Measurements from ENCODE around the gene TOGARAM2. TPM values are rescaled to one million over a fixed set of nuclear protein-coding genes. Genes with fewer than 3 reads are reported as not detected.
A peak's percentile ranks its signal among the peaks of the same experiment; 100 is the strongest.

The TOGARAM2 gene
- total and polyA plus RNA-seq, 2 experiments from 2014 or later: 0.03 TPM; not detected in 1

DNA sequence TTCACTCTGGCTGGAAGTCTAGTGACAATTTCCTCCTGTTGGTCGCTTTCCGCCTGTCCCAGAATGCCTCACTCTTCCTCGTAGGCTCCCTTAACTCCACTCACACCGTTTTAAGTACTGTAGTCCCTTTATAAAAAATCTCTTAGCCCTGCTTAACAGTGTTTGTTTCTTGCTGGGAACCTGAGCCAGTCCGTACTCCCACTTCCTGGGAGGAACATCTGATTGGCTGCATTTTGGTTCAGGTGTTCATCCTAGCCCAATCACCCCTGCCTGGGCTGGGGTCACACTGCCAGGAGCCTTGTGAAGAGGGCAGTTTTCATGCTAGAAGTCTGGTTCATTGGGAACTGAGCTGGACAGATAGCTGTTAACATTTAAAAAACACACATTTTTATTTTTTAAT is 25.6 kb upstream of the TOGARAM2 start:
- no peaks in the 10 kb centered on the region for H3K27me3 ChIP-seq
- no peak for DNase-seq (ENCODE audit: low read depth in 1 of 2, low spot score in 1 of 2)
- no peaks in the 10 kb centered on the region for H3K36me3 ChIP-seq
- H3K4me1 ChIP-seq (ENCODE audit: low read depth): peaks cover 4% of the 10 kb centered on the region
- H3K4me3 ChIP-seq: no peak overlapping the region
- TF ChIP-seq, protein P1, sequence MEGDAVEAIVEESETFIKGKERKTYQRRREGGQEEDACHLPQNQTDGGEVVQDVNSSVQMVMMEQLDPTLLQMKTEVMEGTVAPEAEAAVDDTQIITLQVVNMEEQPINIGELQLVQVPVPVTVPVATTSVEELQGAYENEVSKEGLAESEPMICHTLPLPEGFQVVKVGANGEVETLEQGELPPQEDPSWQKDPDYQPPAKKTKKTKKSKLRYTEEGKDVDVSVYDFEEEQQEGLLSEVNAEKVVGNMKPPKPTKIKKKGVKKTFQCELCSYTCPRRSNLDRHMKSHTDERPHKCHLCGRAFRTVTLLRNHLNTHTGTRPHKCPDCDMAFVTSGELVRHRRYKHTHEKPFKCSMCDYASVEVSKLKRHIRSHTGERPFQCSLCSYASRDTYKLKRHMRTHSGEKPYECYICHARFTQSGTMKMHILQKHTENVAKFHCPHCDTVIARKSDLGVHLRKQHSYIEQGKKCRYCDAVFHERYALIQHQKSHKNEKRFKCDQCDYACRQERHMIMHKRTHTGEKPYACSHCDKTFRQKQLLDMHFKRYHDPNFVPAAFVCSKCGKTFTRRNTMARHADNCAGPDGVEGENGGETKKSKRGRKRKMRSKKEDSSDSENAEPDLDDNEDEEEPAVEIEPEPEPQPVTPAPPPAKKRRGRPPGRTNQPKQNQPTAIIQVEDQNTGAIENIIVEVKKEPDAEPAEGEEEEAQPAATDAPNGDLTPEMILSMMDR (IDR thresholded peaks at IDR 0.05; ENCODE audit: low read depth, low read length): no peak
- H3K9me3 ChIP-seq (ENCODE audit: low read depth): no peaks in the 10 kb centered on the region
- H3K27ac ChIP-seq: no peak overlapping the region

DNA sequence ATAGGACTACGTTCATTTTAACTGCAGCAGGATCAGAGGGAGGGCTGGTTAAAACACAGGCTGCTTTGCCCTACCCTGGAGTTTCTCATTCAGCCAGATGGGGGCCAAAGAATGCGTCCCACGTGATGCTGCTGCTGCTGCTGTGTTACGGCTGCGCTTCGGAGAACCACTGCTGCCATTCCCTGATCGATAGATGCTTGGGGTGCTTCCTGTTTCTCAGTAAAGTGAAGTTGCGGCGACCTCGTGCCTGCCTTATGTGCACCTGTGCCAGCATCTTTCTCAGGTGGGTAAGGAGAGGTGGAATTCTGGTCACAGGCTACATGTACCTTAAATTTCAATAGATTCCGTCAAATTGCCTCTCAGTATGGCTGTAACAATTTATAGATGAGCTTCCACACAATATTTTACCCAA is 24.7 kb upstream of the TOGARAM2 start:
- DNase-seq (ENCODE audit: low read depth in 1 of 2, low spot score in 1 of 2): peak; percentile 53 to 57
- Histone ChIP-seq H3K36me3 (no peaks in the 10 kb centered on the region), H3K9me3 (ENCODE audit: low read depth) (no peaks in the 10 kb centered on the region), H3K4me1 (ENCODE audit: low read depth) (peaks cover 6% of the 10 kb centered on the region), H3K27ac (no peak overlapping the region), H3K4me3 (no peak overlapping the region), H3K27me3 (no peaks in the 10 kb centered on the region)
- TF ChIP-seq, protein P1 (IDR thresholded peaks at IDR 0.05; ENCODE audit: low read depth, low read length): peak; percentile 38

DNA sequence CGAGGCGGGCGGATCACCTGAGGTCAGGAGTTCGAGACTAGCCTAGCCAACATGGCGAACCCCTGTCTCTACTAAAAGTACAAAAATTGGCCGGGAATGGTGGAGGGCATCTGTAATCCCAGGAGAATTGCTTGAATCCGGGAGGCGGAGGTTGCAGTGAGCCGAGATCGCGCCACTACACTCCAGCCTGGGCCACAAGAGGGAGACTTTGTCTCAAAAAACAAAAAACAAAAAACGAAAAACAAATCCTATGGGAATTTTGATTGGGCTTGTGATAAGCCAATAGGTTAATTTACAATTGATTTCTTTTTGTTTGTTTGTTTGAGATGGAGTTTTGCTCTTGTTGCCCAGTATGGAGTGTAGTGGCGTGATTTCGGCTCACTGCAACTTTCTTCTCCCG is 24.2 kb upstream of the TOGARAM2 start:
- Histone ChIP-seq H3K9me3 (ENCODE audit: low read depth) (no peaks in the 10 kb centered on the region), H3K27ac (no peak overlapping the region), H3K36me3 (no peaks in the 10 kb centered on the region), H3K4me3 (no peak overlapping the region), H3K27me3 (no peaks in the 10 kb centered on the region), H3K4me1 (ENCODE audit: low read depth) (peaks cover 6% of the 10 kb centered on the region)
- DNase-seq (ENCODE audit: low read depth in 1 of 2, low spot score in 1 of 2): peak in 1 of 2 donors; percentile 15
- TF ChIP-seq, protein P1 (IDR thresholded peaks at IDR 0.05; ENCODE audit: low read depth, low read length): peak; percentile 35

DNA sequence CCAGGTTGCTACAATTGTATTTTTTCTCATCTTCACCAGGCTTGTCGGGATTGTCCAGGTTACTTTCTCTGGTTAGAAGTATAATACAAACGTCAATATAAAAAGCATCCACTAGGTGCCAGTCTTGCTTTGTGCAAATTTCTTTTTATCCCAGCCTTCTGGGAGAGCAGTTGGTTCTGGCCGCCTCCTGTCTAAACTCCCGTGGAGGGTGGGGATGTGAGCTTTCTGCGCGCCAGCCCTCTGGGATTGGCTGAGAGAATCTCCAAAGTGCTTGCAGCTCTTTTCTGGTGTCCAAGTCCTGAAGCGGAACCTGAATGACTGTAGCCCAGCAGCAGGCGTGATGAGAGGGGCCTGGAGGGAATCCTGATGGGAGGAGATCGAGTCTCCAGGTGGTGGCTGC is 22.4 kb upstream of the TOGARAM2 start:
- H3K27me3 ChIP-seq: no peaks in the 10 kb centered on the region
- no peaks in the 10 kb centered on the region for H3K9me3 ChIP-seq (ENCODE audit: low read depth)
- peaks cover 6% of the 10 kb centered on the region for H3K4me1 ChIP-seq (ENCODE audit: low read depth)
- TF ChIP-seq, protein P1 (IDR thresholded peaks at IDR 0.05; ENCODE audit: low read depth, low read length): peak; percentile 51
- no peak overlapping the region for H3K4me3 ChIP-seq
- peak; percentile 87 for DNase-seq (ENCODE audit: low read depth in 1 of 2, low spot score in 1 of 2)
- no peak overlapping the region for H3K27ac ChIP-seq
- H3K36me3 ChIP-seq: no peaks in the 10 kb centered on the region

DNA sequence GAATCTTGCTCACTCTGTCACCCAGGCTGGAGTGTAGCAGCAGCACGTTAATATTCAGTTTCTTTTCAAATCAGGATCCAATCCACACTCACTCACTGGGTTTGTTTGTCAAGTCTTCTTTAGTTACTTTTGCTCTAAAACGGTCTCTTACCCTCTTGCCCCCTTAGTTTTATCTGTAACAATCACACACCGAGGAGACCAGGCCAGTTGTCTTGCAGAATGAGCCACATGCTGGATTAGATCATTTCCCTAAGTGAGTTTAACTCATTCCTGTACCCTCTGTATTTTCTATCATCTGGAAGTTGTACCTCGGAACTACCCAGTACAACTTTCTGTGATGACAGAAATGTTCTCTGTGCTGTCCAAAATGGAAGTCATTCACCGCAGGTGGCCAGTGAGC is 20.7 kb upstream of the TOGARAM2 start:
- no peak overlapping the region for H3K27ac ChIP-seq
- DNase-seq (ENCODE audit: low read depth in 1 of 2, low spot score in 1 of 2): no peak
- H3K9me3 ChIP-seq (ENCODE audit: low read depth): no peaks in the 10 kb centered on the region
- TF ChIP-seq, protein P1 (IDR thresholded peaks at IDR 0.05; ENCODE audit: low read depth, low read length): no peak
- no peaks in the 10 kb centered on the region for H3K27me3 ChIP-seq
- no peaks in the 10 kb centered on the region for H3K36me3 ChIP-seq
- peaks cover 6% of the 10 kb centered on the region for H3K4me1 ChIP-seq (ENCODE audit: low read depth)
- no peak overlapping the region for H3K4me3 ChIP-seq

DNA sequence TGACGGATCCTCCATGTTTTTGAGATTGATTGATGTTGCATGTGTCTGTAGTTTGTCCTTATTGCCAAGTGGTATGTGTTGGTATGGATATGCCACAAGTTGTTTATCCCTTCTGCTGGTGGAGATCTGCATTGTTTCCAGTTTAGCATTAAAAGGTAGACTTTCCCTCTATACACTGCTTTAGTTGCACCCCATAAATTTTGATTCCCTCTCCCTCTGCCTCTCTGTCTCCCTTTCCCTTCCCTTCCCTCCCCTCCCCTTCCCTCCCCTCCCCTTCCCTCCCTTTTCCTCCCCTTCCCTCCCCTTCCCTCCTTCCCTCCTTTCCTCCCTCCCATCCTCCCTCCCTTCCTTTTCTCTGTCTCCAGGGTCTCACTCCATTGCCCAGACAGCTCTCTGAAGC is 18.6 kb upstream of the TOGARAM2 start:
- no peaks in the 10 kb centered on the region for H3K9me3 ChIP-seq (ENCODE audit: low read depth)
- TF ChIP-seq, protein P1 (IDR thresholded peaks at IDR 0.05; ENCODE audit: low read depth, low read length): no peak
- peaks cover 6% of the 10 kb centered on the region for H3K4me1 ChIP-seq (ENCODE audit: low read depth)
- no peak overlapping the region for H3K27ac ChIP-seq
- no peaks in the 10 kb centered on the region for H3K36me3 ChIP-seq
- no peak for DNase-seq (ENCODE audit: low read depth in 1 of 2, low spot score in 1 of 2)
- no peaks in the 10 kb centered on the region for H3K27me3 ChIP-seq
- no peak overlapping the region for H3K4me3 ChIP-seq

Measured in cardiac muscle cell (in vitro differentiated cells and primary cell).